ENCODE results near the gene DDIT4.
"Not testable (repeated sequence)": the region's sequence is repeated elsewhere in the genome, so short reads cannot be mapped to it uniquely, and the experiment has no call there.

DNA sequence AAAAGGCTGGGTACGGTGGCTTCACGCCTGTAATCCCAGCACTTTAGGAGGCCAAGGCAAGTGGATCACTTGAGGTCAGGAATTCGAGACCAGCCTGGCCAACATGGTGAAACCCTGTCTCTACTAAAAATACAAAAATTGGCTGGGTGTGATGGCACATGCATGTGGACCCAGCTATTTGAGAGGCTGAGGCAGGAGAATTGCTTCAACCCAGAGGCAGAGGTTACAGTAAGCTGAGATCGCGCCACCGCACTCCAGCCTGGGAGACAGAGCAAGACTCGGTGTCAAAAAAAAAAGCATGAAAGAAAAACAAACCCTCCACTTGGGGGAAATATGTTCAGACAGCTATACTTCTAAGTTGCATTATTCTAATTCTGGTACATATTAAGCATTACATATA lies 5.9 kb downstream of the DDIT4 start:
- TF ChIP-seq EZH2phosphoT487 (IDR thresholded peaks at IDR 0.05; ENCODE audit: unreplicated experiment); CTCF (conservative IDR thresholded peaks at IDR 0.05; ENCODE audit: low read depth in 2 of 2); EZH2 (IDR thresholded peaks at IDR 0.05; ENCODE audit: low read depth, unreplicated experiment); REST (IDR thresholded peaks at IDR 0.05; ENCODE audit: unreplicated experiment); CREB1 (CRISPR knock-in tag; IDR thresholded peaks at IDR 0.05; ENCODE audit: low read depth); JUNB (IDR thresholded peaks at IDR 0.05; ENCODE audit: unreplicated experiment); ZNF114 (CRISPR knock-in tag; IDR thresholded peaks at IDR 0.05): not testable (repeated sequence)
- TF ChIP-seq, protein P1, sequence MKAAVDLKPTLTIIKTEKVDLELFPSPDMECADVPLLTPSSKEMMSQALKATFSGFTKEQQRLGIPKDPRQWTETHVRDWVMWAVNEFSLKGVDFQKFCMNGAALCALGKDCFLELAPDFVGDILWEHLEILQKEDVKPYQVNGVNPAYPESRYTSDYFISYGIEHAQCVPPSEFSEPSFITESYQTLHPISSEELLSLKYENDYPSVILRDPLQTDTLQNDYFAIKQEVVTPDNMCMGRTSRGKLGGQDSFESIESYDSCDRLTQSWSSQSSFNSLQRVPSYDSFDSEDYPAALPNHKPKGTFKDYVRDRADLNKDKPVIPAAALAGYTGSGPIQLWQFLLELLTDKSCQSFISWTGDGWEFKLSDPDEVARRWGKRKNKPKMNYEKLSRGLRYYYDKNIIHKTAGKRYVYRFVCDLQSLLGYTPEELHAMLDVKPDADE (IDR thresholded peaks at IDR 0.05): not testable (repeated sequence)

Data from GM23338 (cell line).